NCI-H524 (cell line): Measurements from ENCODE around the gene SLX4.

Experiments
- DNase-seq, 2 experiments: peaks; one replicate each; lab custom pipeline; 2025; lab: John Stamatoyannopoulos, UW

Gene SLX4

GRCh38 chr16:3553138-3553923 lies 58.1 kb downstream of the SLX4 start:
- no peak for DNase-seq

- DNase-seq, result no peak
These were observed 60.3 kb downstream of the SLX4 start for GRCh38 chr16:3550851-3551847.

- DNase-seq, result no peak
These were observed 61.5 kb downstream of the SLX4 start for GRCh38 chr16:3549906-3550305.

GRCh38 chr16:3548859-3549258 lies 62.5 kb downstream of the SLX4 start:
- no peak for DNase-seq

- no peak for DNase-seq
These were observed 63.0 kb downstream of the SLX4 start for GRCh38 chr16:3548445-3548844.

GRCh38 chr16:3546986-3547682 lies 64.3 kb downstream of the SLX4 start:
- DNase-seq, result no peak

GRCh38 chr16:3542601-3543373 lies 68.6 kb downstream of the SLX4 start:
- no peak for DNase-seq

- DNase-seq, result no peak
These were observed 69.8 kb downstream of the SLX4 start for GRCh38 chr16:3541527-3542155.

GRCh38 chr16:3538222-3538621 lies 73.2 kb downstream of the SLX4 start:
- no peak for DNase-seq

- no peak for DNase-seq
These were observed 74.6 kb downstream of the SLX4 start for GRCh38 chr16:3536851-3537250.

- no peak for DNase-seq
These were observed 75.1 kb downstream of the SLX4 start for GRCh38 chr16:3536271-3536731.

GRCh38 chr16:3534126-3534525 lies 77.3 kb downstream of the SLX4 start:
- no peak for DNase-seq

- no peak for DNase-seq
These were observed 78.7 kb downstream of the SLX4 start for GRCh38 chr16:3532741-3533140.
